HEK293T (cell line): ENCODE data around the gene COX6A2.

Source experiments
- CTCF ChIA-PET: fragments of 350-600 bp; formaldehyde crosslinking; extraction: SDS; loops from one replicate; lab custom pipeline; 2021; ENCODE audit warnings: antibody characterized with exemption, inconsistent platforms; lab: Yijun Ruan, JAX
- POLR2A ChIA-PET: fragments of 350-600 bp; formaldehyde crosslinking; extraction: SDS; loops from one replicate; lab custom pipeline; 2020; ENCODE audit warnings: antibody characterized with exemption, inconsistent platforms; lab: Yijun Ruan, JAX
- DNase-seq: peaks from one replicate; pipeline ENCODE4 v3.0.0; 2012; ENCODE audit warnings: mixed read lengths; ENCODE audit errors: extremely low spot score
- ARNT ChIP-seq: fragments of 450-650 bp; IDR thresholded peaks from 2 replicates; pipeline ENCODE4 v1.6.1; 2017; ENCODE audit warnings: mild to moderate bottlenecking
- BHLHE40 ChIP-seq: fragments of 450-650 bp; IDR thresholded peaks from 2 replicates; pipeline ENCODE4 v1.6.1; 2016; ENCODE audit warnings: mild to moderate bottlenecking, moderate library complexity, borderline replicate concordance
- CTBP1 ChIP-seq: fragments of 450-650 bp; IDR thresholded peaks from 2 replicates; pipeline ENCODE4 v1.6.1; 2016; ENCODE audit warnings: borderline replicate concordance
- ELF4 ChIP-seq: fragments of 450-650 bp; IDR thresholded peaks from 2 replicates; pipeline ENCODE4 v1.6.1; 2017; ENCODE audit warnings: antibody characterized with exemption
- FOXA1 ChIP-seq: fragments of 450-650 bp; IDR thresholded peaks from 2 replicates; pipeline ENCODE4 v1.6.1; 2016; ENCODE audit warnings: mild to moderate bottlenecking
- FOXK2 ChIP-seq: fragments of 450-650 bp; IDR thresholded peaks from 2 replicates; pipeline ENCODE4 v1.6.1; 2016; ENCODE audit warnings: mild to moderate bottlenecking
- FOXM1 ChIP-seq: fragments of 450-650 bp; IDR thresholded peaks from 2 replicates; pipeline ENCODE4 v1.6.1; 2017; ENCODE audit warnings: mild to moderate bottlenecking, borderline replicate concordance
- HDGF ChIP-seq: fragments of 450-650 bp; IDR thresholded peaks from 2 replicates; pipeline ENCODE4 v1.6.1; 2017; ENCODE audit warnings: antibody characterized with exemption, borderline replicate concordance
- L3MBTL2 ChIP-seq: fragments of 450-650 bp; conservative IDR thresholded peaks from 2 replicates; pipeline ENCODE4 v1.6.1; 2016; ENCODE audit warnings: mild to moderate bottlenecking
- LEF1 ChIP-seq: fragments of 450-650 bp; IDR thresholded peaks from 2 replicates; pipeline ENCODE4 v1.6.1; 2017; ENCODE audit warnings: mild to moderate bottlenecking, borderline replicate concordance
- NFRKB ChIP-seq: fragments of 450-650 bp; IDR thresholded peaks from 2 replicates; pipeline ENCODE4 v1.6.1; 2016; ENCODE audit warnings: mild to moderate bottlenecking, moderate library complexity
- SP1 ChIP-seq: fragments of 450-650 bp; IDR thresholded peaks from 2 replicates; pipeline ENCODE4 v1.6.1; 2017
- SUZ12 ChIP-seq: fragments of 450-650 bp; IDR thresholded peaks from 2 replicates; pipeline ENCODE4 v1.6.1; 2016; ENCODE audit warnings: mild to moderate bottlenecking
- TARDBP ChIP-seq: fragments of 450-650 bp; IDR thresholded peaks from 2 replicates; pipeline ENCODE4 v1.6.1; 2016
- ZNF384 ChIP-seq: fragments of 450-650 bp; IDR thresholded peaks from 2 replicates; pipeline ENCODE4 v1.6.1; 2016
- TF ChIP-seq, protein P1 (sequence below): fragments of 450-650 bp; IDR thresholded peaks from 2 replicates; pipeline ENCODE4 v1.6.1; 2016

The COX6A2 gene

GRCh38 chr16:31414706-31415105, 13.5 kb downstream of the COX6A2 start:
- POLR2A ChIA-PET = no interaction called here
- no peak for TF ChIP-seq CTBP1
- TF ChIP-seq FOXA1 = no peak
- no peak for TF ChIP-seq ELF4
- DNase-seq = no peak
- CTCF ChIA-PET = no interaction called here

DNA sequence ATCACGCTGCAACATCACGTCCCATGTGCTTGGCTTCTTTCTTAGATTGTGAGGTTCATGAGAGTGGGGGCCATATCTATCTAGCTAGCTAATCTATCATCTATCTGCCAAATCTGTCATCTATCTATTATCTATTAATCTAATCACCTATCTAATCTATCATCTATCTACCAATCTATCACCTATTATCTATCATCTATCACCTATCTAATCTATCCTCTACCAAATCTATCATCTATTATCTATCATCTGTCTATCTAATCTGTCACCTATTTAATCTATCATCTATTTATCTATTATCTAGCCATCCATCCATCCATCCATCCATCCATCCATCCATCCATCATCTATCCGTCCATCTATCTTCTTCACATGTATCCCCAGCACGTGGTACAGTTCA, 14.2 kb downstream of the COX6A2 start:
- TF ChIP-seq BHLHE40 = no peak
- TF ChIP-seq NFRKB = no peak
- no peak for TF ChIP-seq LEF1
- no peak for TF ChIP-seq CTBP1
- TF ChIP-seq SUZ12 = no peak
- TF ChIP-seq SP1 = no peak
- TF ChIP-seq FOXK2 = no peak
- TF ChIP-seq ARNT = no peak
- TF ChIP-seq TARDBP = no peak
- TF ChIP-seq FOXM1 = no peak
- POLR2A ChIA-PET = no interaction called here
- no peak for DNase-seq
- CTCF ChIA-PET = no interaction called here

GRCh38 chr16:31413381-31413780, 14.8 kb downstream of the COX6A2 start:
- CTCF ChIA-PET = no interaction called here
- POLR2A ChIA-PET = no interaction called here
- TF ChIP-seq TARDBP (no peak), L3MBTL2 (no peak), FOXM1 (no peak), SP1 (no peak), HDGF (no peak), NFRKB (no peak), LEF1 (no peak), BHLHE40 (no peak), FOXA1 (no peak), ZNF384 (no peak), SUZ12 (no peak), CTBP1 (no peak), ARNT (no peak), FOXK2 (no peak), ELF4 (no peak)
- TF ChIP-seq, protein P1, sequence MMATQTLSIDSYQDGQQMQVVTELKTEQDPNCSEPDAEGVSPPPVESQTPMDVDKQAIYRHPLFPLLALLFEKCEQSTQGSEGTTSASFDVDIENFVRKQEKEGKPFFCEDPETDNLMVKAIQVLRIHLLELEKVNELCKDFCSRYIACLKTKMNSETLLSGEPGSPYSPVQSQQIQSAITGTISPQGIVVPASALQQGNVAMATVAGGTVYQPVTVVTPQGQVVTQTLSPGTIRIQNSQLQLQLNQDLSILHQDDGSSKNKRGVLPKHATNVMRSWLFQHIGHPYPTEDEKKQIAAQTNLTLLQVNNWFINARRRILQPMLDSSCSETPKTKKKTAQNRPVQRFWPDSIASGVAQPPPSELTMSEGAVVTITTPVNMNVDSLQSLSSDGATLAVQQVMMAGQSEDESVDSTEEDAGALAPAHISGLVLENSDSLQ = no peak
- no peak for DNase-seq

DNA sequence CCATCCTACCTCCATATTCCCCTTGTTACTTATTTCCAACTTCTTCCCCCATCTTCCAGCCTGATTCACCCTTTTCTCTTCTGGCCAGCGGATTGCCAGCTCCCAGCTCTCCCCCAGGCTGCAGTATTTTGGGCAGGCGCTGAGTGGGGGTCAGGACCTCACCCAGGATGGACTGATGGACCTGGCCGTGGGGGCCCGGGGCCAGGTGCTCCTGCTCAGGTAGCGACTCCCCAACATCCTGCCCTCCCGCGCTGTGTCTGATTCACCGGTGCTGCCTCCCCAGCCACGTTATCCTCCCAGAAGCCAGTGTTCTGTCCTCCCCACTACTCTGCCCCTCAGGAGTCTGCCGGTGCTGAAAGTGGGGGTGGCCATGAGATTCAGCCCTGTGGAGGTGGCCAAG, 15.4 kb downstream of the COX6A2 start:
- ChIA-PET CTCF (no interaction called here), POLR2A (no interaction called here)
- TF ChIP-seq LEF1 (no peak), ZNF384 (no peak), ARNT (no peak), NFRKB (no peak), L3MBTL2 (no peak), BHLHE40 (no peak), SUZ12 (no peak), SP1 (no peak), CTBP1 (no peak), FOXA1 (no peak)
- DNase-seq = no peak

GRCh38 chr16:31411024-31411844, 16.9 kb downstream of the COX6A2 start:
- ChIA-PET CTCF (no interaction called here), POLR2A (no interaction called here)
- no peak for DNase-seq
- no peak for TF ChIP-seq HDGF
- TF ChIP-seq FOXM1 = no peak
- TF ChIP-seq ARNT = no peak
- no peak for TF ChIP-seq CTBP1
- no peak for TF ChIP-seq FOXK2

GRCh38 chr16:31410082-31410481, 18.1 kb downstream of the COX6A2 start:
- ChIA-PET POLR2A (no interaction called here), CTCF (no interaction called here)
- no peak for DNase-seq
- TF ChIP-seq ELF4 (no peak), HDGF (no peak), ARNT (no peak), SP1 (no peak)

DNA sequence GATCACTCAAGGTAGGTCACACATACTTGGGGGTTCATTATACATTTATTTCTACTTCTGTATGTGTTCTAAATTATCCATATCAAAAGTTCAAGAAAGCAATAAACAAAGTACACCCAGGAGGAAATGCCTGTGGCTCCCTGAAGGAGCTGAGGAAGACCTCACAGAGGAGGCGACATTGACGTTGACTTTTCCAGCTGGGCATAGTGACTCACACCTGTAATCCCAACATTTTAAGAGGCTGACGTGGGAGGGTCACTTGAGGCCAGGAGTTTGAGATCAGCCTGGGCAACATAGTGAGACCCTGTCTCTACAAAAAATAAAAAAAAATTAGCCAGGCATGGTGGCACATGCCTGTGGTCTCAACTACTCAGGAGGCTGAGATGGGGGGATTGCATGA, 18.7 kb downstream of the COX6A2 start:
- ChIA-PET CTCF (no interaction called here), POLR2A (no interaction called here)

More for the DNA sequence above, 18.7 kb downstream of the COX6A2 start:
- no peak for DNase-seq
- TF ChIP-seq ARNT = no peak
- no peak for TF ChIP-seq BHLHE40
- no peak for TF ChIP-seq TARDBP
- no peak for TF ChIP-seq NFRKB
- TF ChIP-seq HDGF = no peak
- no peak for TF ChIP-seq SP1
- no peak for TF ChIP-seq FOXK2
- TF ChIP-seq FOXM1 = no peak
- TF ChIP-seq SUZ12 = no peak
- TF ChIP-seq, protein P1 = no peak
- TF ChIP-seq L3MBTL2 = no peak
- TF ChIP-seq ZNF384 = no peak
- no peak for TF ChIP-seq FOXA1
- no peak for TF ChIP-seq LEF1
- TF ChIP-seq ELF4 = no peak
